T-helper 17 cell (primary cell): ENCODE results near the gene CDCA4. TPM values are rescaled to one million over a fixed set of nuclear protein-coding genes. Genes with fewer than 3 reads are reported as not detected.

Source experiments
- ATAC-seq: fragments of 150-1000 bp; cut with Tn5 transposase; 2 replicates; pipeline ENCODE4 v1.10.0; 2021; ENCODE audit warnings: mild to moderate bottlenecking, moderate library complexity
- DNase-seq, 3 donors: peaks; one replicate each; pipeline versions ENCODE4 v3.0.0 to v3.0.0-alpha.2; 2020 to 2021
- H3K9me3 ChIP-seq: one replicate; pipeline ENCODE4 v1.7.0; 2013; ENCODE audit warnings: low read length, mild to moderate bottlenecking; ENCODE audit not compliant: control insufficient read depth, poor library complexity, severe bottlenecking
- H3K27ac Mint-ChIP-seq: one replicate; pipeline ENCODE4 v1.8.0; 2022; ENCODE audit warnings: mild to moderate bottlenecking, moderate library complexity, mixed read lengths
- H3K27me3 Mint-ChIP-seq: one replicate; pipeline ENCODE4 v1.8.0; 2022; ENCODE audit warnings: mixed read lengths
- H3K36me3 Mint-ChIP-seq: one replicate; pipeline ENCODE4 v1.8.0; 2022; ENCODE audit warnings: low read depth, mixed read lengths
- H3K4me1 Mint-ChIP-seq: one replicate; pipeline ENCODE4 v1.8.0; 2022; ENCODE audit warnings: mild to moderate bottlenecking, mixed read lengths
- H3K4me3 Mint-ChIP-seq: one replicate; pipeline ENCODE4 v1.8.0; 2022; ENCODE audit warnings: mild to moderate bottlenecking, moderate library complexity, mixed read lengths
- total RNA-seq, 4 donors: library from RNA in 2 of 4; stranded (reverse) in 2 of 4; gene quantifications; one replicate each; pipeline ENCODE4 v1.2.3 and lab custom pipeline; 2022 to 2026

CDCA4 gene
- total RNA-seq, 2 donors from 2014 or later, result 16.1 to 18.4 TPM

DNA sequence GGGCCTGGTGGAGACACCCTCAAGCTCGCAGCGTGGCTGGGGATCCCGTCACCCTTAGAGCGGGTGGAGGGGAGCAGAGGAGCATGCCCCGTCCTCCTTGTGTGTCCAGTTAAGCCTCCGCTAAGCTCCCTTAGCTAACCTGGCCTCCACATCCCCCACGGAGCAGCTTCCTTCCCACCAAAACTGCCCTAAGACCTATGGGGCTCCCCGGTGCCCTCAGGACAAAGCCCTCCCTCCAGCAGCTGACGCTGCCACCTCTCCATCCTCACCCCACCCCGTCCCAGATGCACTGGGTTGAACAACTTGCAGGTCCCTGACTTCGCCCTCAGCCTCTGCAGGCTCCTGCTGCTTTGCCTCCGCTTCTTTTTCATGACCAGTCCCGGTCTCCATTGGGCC, 46.7 kb downstream of the CDCA4 start:
- Mint-ChIP-seq H3K4me1 (peaks cover 11% of the 10 kb centered on the region), H3K27me3 (peaks cover 25% of the 10 kb centered on the region)

DNA sequence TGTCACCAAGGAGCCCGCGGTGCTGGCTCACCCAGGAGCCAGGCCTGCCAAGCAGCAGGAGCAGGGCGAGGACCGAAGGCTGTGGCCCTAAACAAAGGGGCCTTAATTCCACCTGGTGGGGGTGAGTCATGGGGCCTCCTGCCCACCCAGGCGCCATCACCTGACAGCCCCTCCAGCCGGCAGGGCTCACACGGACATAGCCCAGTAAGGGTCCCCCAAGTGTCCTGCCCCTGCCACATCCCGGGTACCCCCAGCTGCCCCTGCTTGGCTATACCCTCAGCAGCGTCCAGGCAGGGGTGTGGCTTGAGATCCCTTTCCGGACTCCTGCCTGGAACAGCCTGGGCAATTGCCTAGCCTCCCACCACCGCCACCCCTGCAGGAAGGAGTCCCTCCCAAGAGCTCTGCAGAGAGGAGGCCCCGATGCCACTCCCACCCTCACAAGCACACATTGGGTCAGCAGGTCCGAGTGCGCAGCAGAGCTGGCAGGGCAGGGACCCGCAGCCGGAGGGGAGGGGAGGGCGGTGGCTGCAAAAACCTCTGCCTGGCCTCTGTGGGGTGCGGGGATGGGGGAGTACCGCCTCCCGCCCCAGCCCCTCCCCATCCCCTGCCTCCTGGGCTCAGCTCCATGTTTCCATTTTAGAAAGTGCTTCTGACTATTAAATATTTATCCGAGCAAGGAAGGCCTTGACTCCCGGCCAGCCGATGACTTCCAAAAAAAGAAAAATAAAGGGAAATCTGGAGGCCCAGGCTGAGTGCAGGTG, 47.3 kb downstream of the CDCA4 start:
- ATAC-seq, result no peak
- no peak overlapping the region for H3K27ac Mint-ChIP-seq

More for the DNA sequence above, 46.7 kb downstream of the CDCA4 start:
- ATAC-seq (no peak), DNase-seq (peak in 1 of 3 donors; percentile 10)
- no peaks in the 10 kb centered on the region for H3K9me3 ChIP-seq
- Mint-ChIP-seq H3K36me3 (no peaks in the 10 kb centered on the region), H3K4me3 (no peak overlapping the region), H3K27ac (no peak overlapping the region)

DNA sequence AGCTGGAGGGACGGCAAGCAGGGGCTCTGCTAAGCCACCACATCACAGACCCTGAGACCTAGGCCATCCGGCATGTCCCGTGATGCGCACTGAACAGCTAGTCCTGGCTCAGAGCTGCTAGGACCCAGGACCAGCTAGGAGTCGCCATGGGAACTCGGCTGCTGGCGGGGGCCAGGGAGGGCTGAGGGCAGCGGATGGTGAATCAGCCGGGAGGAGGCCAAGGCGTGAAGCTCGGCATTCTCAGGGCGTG, 47.8 kb downstream of the CDCA4 start:
- peaks cover 10% of the 10 kb centered on the region for H3K4me1 Mint-ChIP-seq
- H3K4me3 Mint-ChIP-seq, result no peak overlapping the region
- H3K27me3 Mint-ChIP-seq, result peaks cover 31% of the 10 kb centered on the region
- no peak overlapping the region for H3K27ac Mint-ChIP-seq
- DNase-seq (peak in 1 of 3 donors; percentile 2), ATAC-seq (no peak)
- no peaks in the 10 kb centered on the region for H3K9me3 ChIP-seq
- no peaks in the 10 kb centered on the region for H3K36me3 Mint-ChIP-seq

More for the DNA sequence above, 47.3 kb downstream of the CDCA4 start:
- Mint-ChIP-seq H3K4me1 (peaks cover 10% of the 10 kb centered on the region), H3K4me3 (no peak overlapping the region), H3K27me3 (peaks cover 27% of the 10 kb centered on the region), H3K36me3 (no peaks in the 10 kb centered on the region)
- peak in 1 of 3 donors; percentile 8 for DNase-seq
- H3K9me3 ChIP-seq, result no peaks in the 10 kb centered on the region

DNA sequence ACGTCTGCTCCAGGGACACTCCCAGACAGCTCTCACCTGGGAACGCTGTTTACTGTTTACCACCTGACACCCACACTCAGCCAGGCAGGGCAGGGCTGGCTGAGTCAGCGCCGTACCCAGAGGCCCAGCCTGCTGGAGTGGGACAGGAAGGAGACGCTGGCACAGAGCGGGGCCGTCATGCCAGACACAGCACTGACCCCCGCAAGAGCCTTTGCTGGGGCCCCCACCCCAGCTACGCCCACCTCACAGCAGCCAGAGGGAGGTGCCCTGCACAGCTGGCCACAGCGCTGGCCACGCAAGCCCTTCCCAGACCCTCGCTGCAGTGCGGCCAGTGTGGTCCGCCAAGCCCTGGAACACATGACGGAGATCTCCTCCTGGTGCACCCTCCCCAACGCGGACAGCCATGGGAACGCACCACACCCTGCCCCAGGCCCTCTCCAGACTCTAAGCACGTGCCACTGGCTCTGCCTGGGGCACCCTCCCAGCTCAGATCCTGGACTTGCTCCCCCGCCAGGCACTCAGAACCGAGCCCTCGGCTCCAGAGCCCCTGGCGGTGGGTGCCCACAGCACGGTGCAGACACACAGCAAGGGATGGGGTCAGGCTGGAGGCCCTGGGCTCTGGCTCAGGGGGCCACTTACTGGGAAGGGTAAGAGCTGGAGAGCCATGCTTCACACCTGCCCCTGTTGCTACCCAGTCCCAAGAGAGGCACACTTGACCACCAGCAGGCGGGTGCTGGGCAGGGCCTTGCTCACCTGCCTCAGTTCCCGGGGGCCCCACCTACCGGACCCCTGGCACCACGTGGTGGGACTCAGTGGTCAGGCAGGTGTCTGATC, 48.4 kb downstream of the CDCA4 start:
- H3K9me3 ChIP-seq, result no peaks in the 10 kb centered on the region
- peaks cover 7% of the 10 kb centered on the region for H3K4me1 Mint-ChIP-seq
- peaks cover 34% of the 10 kb centered on the region for H3K27me3 Mint-ChIP-seq
- DNase-seq (peak in 1 of 3 donors; percentile 8), ATAC-seq (no peak)
- no peak overlapping the region for H3K27ac Mint-ChIP-seq
- no peaks in the 10 kb centered on the region for H3K36me3 Mint-ChIP-seq
- no peak overlapping the region for H3K4me3 Mint-ChIP-seq

DNA sequence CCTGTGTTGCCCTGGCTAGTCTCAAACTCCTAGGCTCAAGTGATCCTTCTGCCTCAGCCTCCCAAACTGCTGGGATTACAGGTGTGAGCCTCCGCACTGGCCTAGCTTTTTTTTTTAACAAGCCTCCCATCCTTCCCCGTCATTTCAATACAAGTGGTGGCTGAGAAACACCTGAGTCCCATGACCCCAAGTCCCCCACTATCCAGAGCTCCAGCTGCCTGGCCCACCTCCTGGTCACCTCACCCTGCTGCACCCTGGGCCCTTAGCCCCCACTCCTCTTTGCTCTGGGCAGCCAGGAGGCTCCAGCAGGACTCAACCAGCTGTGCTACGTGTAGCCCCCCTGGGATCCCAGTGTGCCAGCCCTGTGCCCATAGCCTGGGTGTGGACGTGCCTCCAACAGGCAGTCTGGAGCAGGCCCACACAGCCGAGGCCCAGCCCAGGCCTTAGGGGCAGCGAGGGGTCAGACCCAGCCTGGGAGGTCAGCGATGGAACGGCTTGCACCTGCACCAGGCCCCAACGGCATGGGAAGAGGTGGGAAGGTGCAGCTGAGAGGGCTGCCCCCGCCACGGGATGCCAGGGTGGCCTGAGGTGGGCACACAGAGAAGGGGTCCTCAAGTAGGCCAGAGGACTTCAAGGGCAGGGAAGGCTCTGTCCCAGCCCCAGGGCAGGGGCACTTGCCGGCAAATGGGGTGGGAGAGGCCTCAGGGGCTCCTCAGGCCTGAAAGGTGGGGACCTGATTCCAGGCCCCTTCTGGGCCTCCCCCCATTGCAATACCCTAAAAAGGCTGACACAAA, 49.2 kb downstream of the CDCA4 start:
- no peak overlapping the region for H3K27ac Mint-ChIP-seq
- peaks cover 7% of the 10 kb centered on the region for H3K4me1 Mint-ChIP-seq
- H3K9me3 ChIP-seq, result no peaks in the 10 kb centered on the region
- DNase-seq, result no peak
- ATAC-seq, result no peak
- no peaks in the 10 kb centered on the region for H3K36me3 Mint-ChIP-seq
- H3K4me3 Mint-ChIP-seq, result no peak overlapping the region
- H3K27me3 Mint-ChIP-seq, result peaks cover 27% of the 10 kb centered on the region

DNA sequence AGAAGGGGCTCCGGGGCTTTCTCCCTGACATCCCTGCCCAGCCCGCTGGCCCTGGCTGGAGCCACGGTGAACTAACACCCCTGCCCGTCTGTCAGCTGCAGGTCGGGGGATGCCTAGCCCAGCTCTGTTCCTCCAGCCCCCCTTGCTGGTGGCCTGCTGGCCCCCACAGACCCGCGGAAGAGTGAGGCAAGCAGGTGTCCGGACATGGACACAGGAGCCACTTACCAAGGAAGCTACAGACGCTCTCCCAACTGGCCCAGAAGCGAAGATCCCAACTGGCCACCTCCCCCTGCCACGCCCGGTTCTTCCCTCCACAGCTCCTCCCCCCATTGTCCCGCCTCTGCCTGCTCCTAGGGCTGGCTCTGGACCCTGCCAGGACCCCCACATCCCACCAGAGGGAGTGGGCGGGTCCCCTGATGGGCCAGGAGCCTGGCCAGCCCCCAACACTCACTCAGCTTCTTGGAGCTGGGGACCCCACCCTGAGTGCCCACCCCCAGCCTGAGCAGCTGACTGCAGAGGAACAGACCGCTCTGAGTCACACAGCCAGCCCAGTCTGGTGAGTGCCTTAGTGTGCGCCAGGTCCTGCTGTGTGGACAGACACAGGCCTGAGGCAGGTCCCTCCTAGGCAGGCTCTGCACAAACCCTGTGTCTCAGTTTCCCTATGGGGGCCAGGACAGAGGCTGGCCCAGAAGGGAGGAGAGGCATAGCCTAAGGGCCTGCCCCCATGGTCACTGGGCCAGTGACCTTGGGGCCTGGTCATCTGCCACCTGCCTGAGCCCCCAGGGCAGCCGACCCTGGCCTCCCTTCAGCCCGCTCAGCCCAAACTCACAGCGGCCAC, 50.4 kb downstream of the CDCA4 start:
- H3K36me3 Mint-ChIP-seq, result peaks cover 2% of the 10 kb centered on the region
- no peaks in the 10 kb centered on the region for H3K4me1 Mint-ChIP-seq
- no peak overlapping the region for H3K4me3 Mint-ChIP-seq
- no peak overlapping the region for H3K27ac Mint-ChIP-seq
- no peaks in the 10 kb centered on the region for H3K9me3 ChIP-seq
- ATAC-seq (no peak), DNase-seq (no peak)
- peaks cover 18% of the 10 kb centered on the region for H3K27me3 Mint-ChIP-seq

DNA sequence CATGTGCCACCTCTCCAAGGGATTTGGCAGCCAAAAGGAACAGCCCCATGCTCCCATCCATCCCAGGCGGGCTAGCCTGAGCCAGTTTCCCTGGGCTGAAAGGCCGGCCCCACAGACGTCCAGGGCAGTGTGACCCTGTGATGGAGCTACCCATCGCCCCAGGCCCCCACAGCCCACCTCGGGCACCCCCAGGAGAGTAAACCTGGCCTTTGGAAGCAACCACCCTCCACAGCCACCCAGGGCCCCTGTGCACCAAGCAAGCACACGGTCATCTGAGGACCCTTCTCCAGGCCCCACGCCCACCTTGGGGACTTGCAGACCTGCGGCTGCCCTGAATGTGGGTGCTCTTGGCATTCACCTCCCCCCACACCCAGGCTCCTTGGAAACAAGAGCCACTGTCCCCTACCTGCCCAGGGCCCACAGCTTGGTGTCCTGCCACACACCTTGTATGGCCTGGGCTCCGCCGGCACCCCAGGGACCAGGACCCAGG, 51.1 kb downstream of the CDCA4 start:
- peaks cover 18% of the 10 kb centered on the region for H3K27me3 Mint-ChIP-seq
- DNase-seq (no peak), ATAC-seq (no peak)
- no peak overlapping the region for H3K4me3 Mint-ChIP-seq
- H3K4me1 Mint-ChIP-seq, result no peaks in the 10 kb centered on the region
- no peak overlapping the region for H3K27ac Mint-ChIP-seq
- peaks cover 2% of the 10 kb centered on the region for H3K36me3 Mint-ChIP-seq
- H3K9me3 ChIP-seq, result no peaks in the 10 kb centered on the region

DNA sequence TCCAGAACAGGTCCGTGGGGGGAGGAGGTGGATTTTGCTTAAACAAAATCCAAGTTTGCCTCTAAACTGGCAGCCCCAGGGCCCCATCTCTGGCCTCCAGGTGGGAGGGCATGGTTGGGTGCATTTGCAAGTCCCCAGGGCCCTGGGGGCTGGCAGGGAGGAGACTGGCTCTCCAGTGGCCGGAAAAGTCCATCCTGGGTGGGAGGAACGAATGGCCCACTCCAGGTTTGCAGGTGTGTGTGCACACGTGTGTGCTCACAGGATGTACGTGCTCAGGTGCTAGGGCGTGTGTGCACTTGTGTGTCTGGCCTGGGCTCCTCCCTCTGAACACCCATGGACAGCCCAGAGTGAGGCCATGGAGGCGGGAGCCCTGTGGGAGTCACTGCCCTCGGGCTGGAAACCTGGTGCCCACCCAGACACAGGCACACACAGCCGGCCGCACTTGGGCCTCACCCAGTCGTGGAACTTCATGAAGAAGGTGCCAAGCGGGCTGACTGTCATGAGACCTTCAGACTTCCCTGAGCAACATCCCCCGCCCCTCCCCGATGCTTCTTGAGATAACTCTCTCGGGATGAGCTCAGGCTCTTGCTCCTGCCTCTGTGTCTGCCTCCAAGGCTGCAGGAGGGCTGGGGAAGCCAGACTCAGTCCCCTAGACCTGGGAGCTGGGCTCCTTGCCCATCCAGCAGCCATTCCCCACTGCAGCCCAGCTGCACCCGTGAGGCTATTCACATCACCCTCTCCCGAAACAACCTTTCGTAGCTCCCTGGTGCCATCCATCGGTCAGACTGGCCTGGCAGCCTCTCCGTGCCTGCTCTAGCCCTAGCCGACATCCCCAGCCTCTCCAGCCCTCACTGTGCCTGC, 52.1 kb downstream of the CDCA4 start:
- no peaks in the 10 kb centered on the region for H3K9me3 ChIP-seq
- Mint-ChIP-seq H3K4me3 (no peak overlapping the region), H3K27me3 (peaks cover 18% of the 10 kb centered on the region), H3K27ac (no peak overlapping the region), H3K36me3 (peaks cover 2% of the 10 kb centered on the region), H3K4me1 (no peaks in the 10 kb centered on the region)
- ATAC-seq (no peak), DNase-seq (no peak)

DNA sequence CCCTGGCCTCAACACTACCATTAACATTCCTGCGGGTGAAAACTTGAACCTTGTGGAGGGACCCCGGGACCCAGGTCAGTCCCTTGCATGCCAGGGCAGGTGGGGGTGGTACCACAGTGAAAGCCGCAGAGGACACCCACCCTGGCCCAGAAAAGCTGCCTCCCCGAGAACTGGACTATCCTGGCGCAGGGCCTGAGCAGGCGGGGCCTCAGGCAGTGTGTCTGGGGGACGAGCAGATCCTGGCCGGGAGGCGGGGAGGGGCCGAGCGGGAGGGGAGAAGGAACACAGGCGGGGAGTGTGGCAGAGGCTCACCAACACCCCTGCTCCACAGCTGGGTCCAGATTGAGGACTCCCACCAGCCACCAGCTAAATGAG, 52.7 kb downstream of the CDCA4 start:
- H3K27me3 Mint-ChIP-seq, result peaks cover 18% of the 10 kb centered on the region
- no peaks in the 10 kb centered on the region for H3K9me3 ChIP-seq
- peaks cover 2% of the 10 kb centered on the region for H3K36me3 Mint-ChIP-seq
- ATAC-seq, result no peak
- DNase-seq, result no peak
- H3K27ac Mint-ChIP-seq, result no peak overlapping the region
- no peak overlapping the region for H3K4me3 Mint-ChIP-seq
- H3K4me1 Mint-ChIP-seq, result no peaks in the 10 kb centered on the region

DNA sequence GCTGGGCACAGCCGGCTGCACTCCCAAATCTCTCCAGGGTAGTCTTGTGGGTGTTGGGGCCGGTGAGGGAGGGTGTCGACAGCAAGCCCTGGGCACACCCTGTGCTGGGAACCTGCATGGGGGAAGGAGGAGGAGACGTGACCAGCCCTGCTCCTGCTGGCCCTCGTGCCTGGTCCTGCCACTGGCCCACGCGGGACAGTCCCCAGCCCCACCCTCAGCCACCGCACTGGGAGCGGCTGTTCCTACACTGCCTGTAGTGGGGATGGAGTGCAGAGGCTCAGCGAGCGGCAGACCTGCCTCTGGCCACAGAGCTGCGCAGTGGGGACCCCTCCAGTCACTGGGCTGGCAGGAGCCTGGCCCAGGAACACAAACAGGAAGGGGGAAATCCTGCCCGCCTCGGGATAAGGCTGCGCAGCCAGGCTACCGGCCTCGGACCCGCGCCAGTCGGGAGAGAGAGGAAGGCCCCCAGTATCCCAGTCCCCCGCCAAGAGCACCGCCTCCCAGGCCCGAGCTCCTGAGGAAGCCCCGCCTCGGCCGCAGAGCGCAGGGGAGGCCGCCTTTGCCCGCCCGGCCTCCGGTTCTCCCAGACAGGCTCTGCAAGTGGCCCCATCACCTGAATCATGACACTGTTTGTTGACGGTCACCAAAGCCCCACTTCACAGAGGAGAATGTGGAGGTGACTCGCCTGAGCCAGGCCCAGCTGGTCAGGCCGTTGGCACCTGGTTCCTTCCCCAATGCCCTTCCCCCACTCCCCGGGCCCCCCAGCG, 53.3 kb downstream of the CDCA4 start:
- no peaks in the 10 kb centered on the region for H3K4me1 Mint-ChIP-seq
- DNase-seq (no peak), ATAC-seq (no peak)
- no peak overlapping the region for H3K27ac Mint-ChIP-seq
- H3K4me3 Mint-ChIP-seq, result no peak overlapping the region
- no peaks in the 10 kb centered on the region for H3K9me3 ChIP-seq
- peaks cover 18% of the 10 kb centered on the region for H3K27me3 Mint-ChIP-seq
- peaks cover 2% of the 10 kb centered on the region for H3K36me3 Mint-ChIP-seq

DNA sequence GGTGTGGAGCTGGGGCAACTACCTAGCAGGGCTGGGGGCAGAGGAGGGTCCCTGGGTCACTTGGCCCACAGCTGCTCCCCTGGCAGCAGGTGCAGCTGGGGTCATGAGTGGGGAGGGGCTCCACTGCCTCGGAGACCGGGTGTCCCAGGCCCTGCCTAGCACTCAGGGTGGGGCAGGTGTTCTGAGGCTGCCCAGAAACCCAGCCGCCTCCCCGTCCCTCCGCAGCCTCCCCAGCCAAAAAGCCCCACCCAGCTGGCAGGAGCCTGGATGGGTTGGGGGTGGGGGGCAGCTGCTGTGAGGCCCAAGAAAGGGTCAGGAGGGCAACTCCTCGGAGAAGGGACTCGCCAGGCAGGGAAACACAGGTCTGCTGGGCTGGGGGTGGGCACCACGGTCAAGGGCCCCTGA, 53.9 kb downstream of the CDCA4 start:
- DNase-seq (no peak), ATAC-seq (no peak)
- no peaks in the 10 kb centered on the region for H3K9me3 ChIP-seq
- no peaks in the 10 kb centered on the region for H3K4me1 Mint-ChIP-seq
- no peak overlapping the region for H3K4me3 Mint-ChIP-seq
- no peak overlapping the region for H3K27ac Mint-ChIP-seq
- H3K27me3 Mint-ChIP-seq, result peaks cover 18% of the 10 kb centered on the region
- peaks cover 2% of the 10 kb centered on the region for H3K36me3 Mint-ChIP-seq
